NK-92 (cell line): ENCODE results near the gene FKBP1B.
A peak's percentile ranks its signal among the peaks of the same experiment; 100 is the strongest.
"Not testable (repeated sequence)": the region's sequence is repeated elsewhere in the genome, so short reads cannot be mapped to it uniquely, and the experiment has no call there.

Experiments used
- DNase-seq: peaks from one replicate; lab custom pipeline; 2025; ENCODE audit not compliant: unreplicated experiment; lab: John Stamatoyannopoulos, UW

FKBP1B gene

DNA sequence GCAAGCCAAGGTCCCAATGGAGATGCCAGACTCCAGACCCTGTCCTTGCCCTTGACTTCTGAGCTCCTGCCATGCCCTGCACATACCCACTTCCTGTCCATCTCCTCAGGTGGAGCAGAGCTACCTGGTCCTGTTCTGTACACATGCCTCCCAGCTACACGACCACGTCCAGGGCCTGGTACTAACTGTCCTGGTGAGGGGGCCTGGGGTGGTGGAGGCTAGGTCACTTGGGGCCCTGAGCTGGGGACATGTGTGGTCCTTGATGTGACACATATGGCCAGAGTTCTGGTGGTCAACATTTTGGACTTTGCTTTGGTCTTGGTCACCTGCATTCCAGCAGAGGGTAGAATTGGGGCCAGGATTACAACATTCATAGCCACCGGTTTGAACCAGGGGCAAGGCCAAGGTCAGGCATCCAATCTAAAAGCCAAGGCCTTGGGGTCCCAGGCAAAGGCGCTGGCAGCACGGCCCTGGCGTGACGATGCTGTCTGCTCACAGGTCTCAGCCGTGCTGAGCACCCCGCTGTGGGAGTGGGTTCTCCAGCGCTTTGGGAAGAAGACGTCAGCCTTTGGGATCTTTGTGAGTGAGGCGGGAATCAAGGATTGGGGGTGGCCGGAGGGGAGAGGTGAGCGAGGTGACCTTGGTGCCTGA lies 27.1 kb upstream of the FKBP1B start:
- no peak for DNase-seq

- DNase-seq, result no peak
Observed at GRCh38 chr2:24022975-24023575, 26.5 kb upstream of the FKBP1B start.

GRCh38 chr2:24024018-24024417 lies 25.5 kb upstream of the FKBP1B start:
- no peak for DNase-seq

- no peak for DNase-seq
Observed at GRCh38 chr2:24024996-24025663, 24.4 kb upstream of the FKBP1B start.

DNA sequence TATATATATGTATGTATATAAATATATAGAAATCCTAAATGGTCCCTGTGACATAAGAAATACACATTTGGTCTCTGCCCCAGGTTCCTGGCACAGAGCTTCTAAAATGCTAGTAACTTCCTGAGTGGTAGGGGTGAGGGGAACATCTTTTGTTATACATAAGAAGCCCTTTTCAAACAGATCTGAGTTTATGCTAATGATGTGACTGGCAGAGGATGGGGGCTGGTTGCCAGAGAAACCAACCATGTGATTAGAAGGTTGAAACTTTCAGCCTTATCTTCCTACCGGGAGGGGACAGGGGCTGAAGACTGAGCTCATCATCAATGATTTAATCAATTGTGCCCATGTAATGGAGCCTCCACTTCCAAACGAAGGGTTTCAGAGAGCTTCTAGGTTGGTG lies 23.3 kb upstream of the FKBP1B start:
- no peak for DNase-seq

- DNase-seq, result no peak
Observed at GRCh38 chr2:24038786-24039499, 10.6 kb upstream of the FKBP1B start.

GRCh38 chr2:24040511-24040910 lies 9.0 kb upstream of the FKBP1B start:
- no peak for DNase-seq

DNA sequence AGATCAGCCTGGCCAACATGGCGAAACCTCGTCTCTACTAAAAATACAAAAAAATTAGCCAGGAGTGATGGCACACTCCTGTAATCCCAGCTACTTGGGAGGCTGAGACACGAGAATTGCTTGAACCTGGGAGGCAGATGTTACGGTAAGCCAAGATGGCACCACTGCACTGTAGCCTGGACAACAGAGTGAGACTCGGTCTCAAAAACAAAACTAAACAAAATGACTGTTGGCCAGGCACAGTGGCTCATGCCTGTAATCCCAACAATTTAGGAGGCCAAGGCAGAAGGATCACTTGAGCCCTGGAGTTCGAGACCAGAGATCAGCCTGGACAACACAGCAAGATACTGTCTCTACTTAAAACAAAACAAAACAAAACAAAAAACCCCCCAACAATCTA lies 6.4 kb upstream of the FKBP1B start:
- not testable (repeated sequence) for DNase-seq

DNA sequence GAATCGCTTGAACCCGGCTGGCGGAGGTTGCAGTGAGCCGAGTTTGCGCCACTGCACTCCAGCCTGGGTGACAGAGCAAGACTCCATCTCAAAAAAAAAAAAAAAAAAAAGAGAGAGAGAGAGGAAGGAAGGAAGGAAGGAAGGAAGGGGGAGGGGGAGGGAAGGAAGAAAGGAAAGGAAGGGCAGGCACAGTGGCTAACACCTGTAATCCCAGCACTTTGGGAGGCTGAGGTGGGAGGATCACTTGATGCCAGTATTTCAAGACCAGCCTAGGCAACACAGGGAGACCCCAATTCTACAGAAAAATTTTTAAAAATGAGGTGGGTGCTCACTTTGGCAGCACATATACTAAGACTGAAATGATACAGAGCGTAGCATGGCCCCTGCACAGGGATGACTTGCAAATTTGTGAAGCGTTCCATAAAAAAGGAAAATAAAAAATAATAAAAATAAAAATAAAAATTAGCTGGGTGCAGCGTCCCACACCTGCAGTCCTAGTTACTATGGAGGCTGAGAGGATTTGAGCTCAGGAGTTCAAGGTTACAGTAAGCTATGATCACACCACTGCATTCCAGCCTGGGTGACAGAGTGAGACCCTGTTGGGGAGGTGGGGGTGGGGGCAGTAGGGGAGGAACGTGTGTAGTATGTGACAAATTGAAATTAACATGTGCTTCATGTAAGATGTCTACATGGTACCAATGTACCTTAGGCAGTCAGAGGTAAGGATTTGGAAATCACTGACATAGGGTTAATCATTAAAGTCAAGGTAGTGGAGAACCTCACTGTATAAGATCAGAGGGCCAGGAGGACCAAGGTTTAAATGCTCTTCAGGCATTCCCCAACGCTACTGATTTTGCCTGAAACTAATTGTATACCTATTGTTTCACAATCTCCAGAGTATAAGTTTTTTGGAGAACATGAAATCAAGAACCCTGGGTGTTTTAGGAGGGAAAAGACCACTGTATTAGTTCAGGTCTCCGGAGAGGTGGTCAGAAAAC lies 3.7 kb upstream of the FKBP1B start:
- DNase-seq, result no peak

DNA sequence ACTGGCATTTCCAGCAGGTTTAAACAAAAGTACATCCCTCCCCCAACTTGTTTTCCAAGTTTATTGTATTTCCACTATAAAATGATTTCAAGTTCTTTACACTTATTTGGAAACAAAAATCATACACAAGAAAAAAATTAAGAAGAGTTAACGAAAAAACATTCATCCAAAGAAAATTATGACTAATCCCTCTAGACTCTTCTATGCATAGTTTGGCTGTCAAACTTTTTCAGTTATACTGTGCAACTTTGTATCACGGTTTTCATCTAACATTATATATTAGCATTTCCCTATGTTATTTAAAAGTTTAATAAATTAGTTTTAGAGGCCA lies 3.0 kb upstream of the FKBP1B start:
- DNase-seq, result no peak

DNA sequence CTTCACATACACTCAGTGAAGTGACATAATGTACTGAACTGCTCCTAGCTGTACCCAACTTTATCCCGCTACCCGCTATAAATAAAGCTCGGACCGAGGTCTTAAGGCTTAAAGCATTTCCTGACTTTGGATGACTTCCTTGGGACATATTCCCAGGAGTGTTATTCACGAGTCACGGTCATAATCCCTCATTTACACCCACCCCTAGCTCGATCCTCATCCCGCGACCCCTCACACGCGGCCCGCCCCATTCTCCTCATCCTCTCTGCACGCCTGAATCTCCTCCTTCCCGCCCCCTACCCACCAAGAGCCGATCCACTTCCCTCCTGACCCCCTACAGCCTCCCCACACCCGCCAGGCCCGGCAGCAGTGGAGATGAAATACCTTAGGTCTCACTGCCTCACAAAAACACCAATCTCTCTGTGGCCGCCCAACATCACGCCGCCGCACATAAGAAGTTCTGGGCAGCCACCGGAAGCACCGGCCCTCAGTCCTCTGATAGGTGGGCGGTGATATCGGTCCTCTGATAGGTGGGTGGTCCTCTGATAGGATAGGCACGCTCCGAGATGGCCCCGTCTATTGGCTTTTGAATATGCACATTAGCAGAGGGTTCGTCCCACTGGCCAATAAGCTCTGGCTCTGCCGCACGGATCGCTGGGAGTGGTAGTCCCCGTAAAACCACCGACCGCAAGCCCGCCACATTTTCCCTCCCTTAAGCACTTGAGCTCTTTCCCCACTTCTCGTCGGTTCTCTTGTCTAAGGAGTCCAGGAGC lies 2.4 kb upstream of the FKBP1B start, which contains the start of gene WDCP:
Gene WDCP, minus strand, starts transcription at position 462 of the 773 bp plus-strand sequence. CDS start 7,897 bp downstream, outside the sequence.
- peak; percentile 83 for DNase-seq

DNA sequence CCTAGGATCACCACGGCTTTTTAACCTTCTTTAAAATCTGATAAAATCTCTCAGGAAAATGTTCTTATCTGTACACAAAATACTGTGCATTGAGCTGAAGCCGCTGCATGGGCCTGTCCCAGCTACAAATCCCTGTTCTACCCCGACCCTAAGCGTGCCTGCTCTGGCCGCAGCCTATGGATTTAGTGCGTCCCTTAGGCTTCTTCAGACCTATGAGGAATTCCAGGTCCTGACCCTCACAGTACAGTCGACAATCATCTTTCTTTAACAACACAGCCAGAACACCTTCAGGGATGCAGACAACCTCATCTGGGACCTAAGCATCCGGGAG lies 1.9 kb upstream of the FKBP1B start:
- DNase-seq, result no peak

- no peak for DNase-seq
Observed at GRCh38 chr2:24048769-24049484, 614 bp upstream of the FKBP1B start.

DNA sequence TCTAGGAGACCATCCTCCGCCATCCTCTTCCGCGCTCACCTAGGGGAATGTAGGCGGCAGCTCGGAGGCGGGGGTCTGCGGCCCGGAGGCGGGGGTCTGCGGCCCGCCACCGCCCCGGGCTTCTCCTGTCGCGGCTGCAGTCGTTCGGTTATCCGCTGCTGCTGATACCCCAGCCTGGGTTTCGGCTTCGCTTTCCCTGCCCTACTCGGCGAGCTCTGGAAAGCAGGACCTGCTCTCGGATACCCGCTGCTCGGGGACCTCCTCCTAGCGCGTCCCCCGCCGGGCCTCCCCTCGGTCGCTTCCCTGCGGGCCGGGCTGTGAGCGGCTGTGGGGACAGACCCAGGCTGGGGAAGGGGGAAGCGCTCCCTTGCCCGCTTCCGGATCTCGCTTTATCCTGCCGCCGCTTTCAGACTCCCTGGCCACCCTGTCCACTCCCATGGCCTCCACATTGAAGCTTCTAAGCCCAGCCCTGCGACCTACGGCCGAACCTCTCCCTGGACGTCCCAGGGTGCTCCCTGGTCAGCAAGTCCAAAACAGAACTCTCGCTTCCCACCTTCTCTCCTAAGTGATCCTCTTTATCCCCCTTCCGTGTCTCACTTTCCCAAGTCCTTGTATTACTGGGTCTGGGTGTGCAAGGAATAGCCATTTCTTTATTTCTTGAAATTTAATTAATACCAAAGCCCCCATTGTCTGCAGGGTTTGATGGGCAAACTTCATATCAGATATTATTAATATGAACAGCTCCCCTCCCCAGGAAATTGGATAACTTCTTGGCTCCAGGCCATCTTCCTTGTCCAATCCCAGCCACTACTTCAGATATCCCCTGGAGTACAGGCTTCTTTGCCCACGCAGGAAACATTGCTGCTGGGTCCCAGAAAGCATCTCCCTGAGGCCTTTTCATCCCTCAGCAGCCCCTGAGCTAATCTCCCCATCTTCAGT lies 769 bp downstream of the FKBP1B start:
- DNase-seq, result no peak

- DNase-seq, result no peak
Observed at GRCh38 chr2:24051833-24052232, 2.3 kb downstream of the FKBP1B start.

- DNase-seq, result no peak
Observed at GRCh38 chr2:24052951-24053350, 3.4 kb downstream of the FKBP1B start.

GRCh38 chr2:24054366-24055010 lies 4.9 kb downstream of the FKBP1B start:
- DNase-seq, result no peak

DNA sequence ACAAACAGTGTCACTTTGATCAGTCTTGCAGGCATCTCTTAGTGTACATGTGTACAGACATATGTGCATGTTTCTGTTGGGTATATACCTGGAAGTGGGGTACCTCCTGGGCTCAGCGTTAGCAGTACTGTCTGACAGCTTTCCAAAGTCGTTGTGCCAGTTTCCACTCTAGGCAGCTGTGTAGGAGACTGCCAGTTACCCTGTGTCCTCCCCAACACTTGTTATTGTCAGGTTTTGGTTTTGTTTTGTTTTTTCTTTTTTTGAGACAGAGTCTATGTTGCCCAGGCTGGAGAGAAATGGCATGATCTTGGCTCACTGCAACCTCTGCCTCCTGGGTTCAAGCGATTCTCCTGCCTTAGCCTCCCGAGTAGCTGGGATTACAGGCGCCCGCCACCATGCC lies 6.2 kb downstream of the FKBP1B start:
- no peak for DNase-seq
